NOMO-1 (cell line): ENCODE data around the gene DCC.

Experiments
- DNase-seq, 2 experiments: peaks; one replicate each; lab custom pipeline; 2025; ENCODE audit not compliant: unreplicated experiment in 2 of 2; lab: John Stamatoyannopoulos, UW

The DCC gene

GRCh38 chr18:52995875-52996274 lies 655.9 kb downstream of the DCC start:
- no peak for DNase-seq

- no peak for DNase-seq
Measured at GRCh38 chr18:52999633-53000032, 659.6 kb downstream of the DCC start.

GRCh38 chr18:53004798-53005197 lies 664.8 kb downstream of the DCC start:
- no peak for DNase-seq

GRCh38 chr18:53018791-53019190 lies 678.8 kb downstream of the DCC start:
- DNase-seq: no peak

- DNase-seq: no peak
Measured at GRCh38 chr18:53025247-53025646, 685.2 kb downstream of the DCC start.

GRCh38 chr18:53028565-53028964 lies 688.6 kb downstream of the DCC start:
- DNase-seq: no peak

- no peak for DNase-seq
Measured at GRCh38 chr18:53033128-53033527, 693.1 kb downstream of the DCC start.

GRCh38 chr18:53038608-53039007 lies 698.6 kb downstream of the DCC start:
- DNase-seq: no peak

- no peak for DNase-seq
Measured at GRCh38 chr18:53040286-53040685, 700.3 kb downstream of the DCC start.

GRCh38 chr18:53056064-53056463 lies 716.1 kb downstream of the DCC start:
- DNase-seq: no peak

- DNase-seq: no peak
Measured at GRCh38 chr18:53070788-53071187, 730.8 kb downstream of the DCC start.

- DNase-seq: no peak
Measured at GRCh38 chr18:53080687-53081086, 740.7 kb downstream of the DCC start.

GRCh38 chr18:53093636-53094035 lies 753.6 kb downstream of the DCC start:
- no peak for DNase-seq

- DNase-seq: no peak
Measured at GRCh38 chr18:53101536-53102105, 761.6 kb downstream of the DCC start.

GRCh38 chr18:53114441-53114840 lies 774.4 kb downstream of the DCC start:
- DNase-seq: no peak

- no peak for DNase-seq
Measured at GRCh38 chr18:53115876-53116585, 776.0 kb downstream of the DCC start.

GRCh38 chr18:53117851-53118250 lies 777.9 kb downstream of the DCC start:
- no peak for DNase-seq

- no peak for DNase-seq
Measured at GRCh38 chr18:53126210-53126609, 786.2 kb downstream of the DCC start.

GRCh38 chr18:53131001-53131400 lies 791.0 kb downstream of the DCC start:
- DNase-seq: no peak

GRCh38 chr18:53134711-53135110 lies 794.7 kb downstream of the DCC start:
- DNase-seq: no peak

- no peak for DNase-seq
Measured at GRCh38 chr18:53135654-53136053, 795.7 kb downstream of the DCC start.

- DNase-seq: no peak
Measured at GRCh38 chr18:53139746-53140500, 799.9 kb downstream of the DCC start.
